Rectal smooth muscle tissue (tissue), 1 donor: ENCODE results near the gene CNPY1.

ENCODE experiments used
- H3K27ac ChIP-seq: one replicate; pipeline ENCODE4 v1.7.0; 2013; ENCODE audit warnings: low read depth, low read length, inconsistent platforms
- H3K27me3 ChIP-seq: one replicate; pipeline ENCODE4 v1.7.0; 2013; ENCODE audit warnings: low read length; ENCODE audit not compliant: control insufficient read depth, insufficient read depth
- H3K36me3 ChIP-seq: one replicate; pipeline ENCODE4 v1.7.0; 2013; ENCODE audit warnings: low read length; ENCODE audit not compliant: control insufficient read depth, insufficient read depth
- H3K4me1 ChIP-seq: one replicate; pipeline ENCODE4 v1.7.0; 2013; ENCODE audit warnings: low read length; ENCODE audit not compliant: control insufficient read depth, insufficient read depth
- H3K4me3 ChIP-seq: one replicate; pipeline ENCODE4 v1.7.0; 2013; ENCODE audit warnings: low read length
- H3K9ac ChIP-seq: one replicate; pipeline ENCODE4 v1.7.0; 2013; ENCODE audit warnings: low read length

Gene CNPY1

GRCh38 chr7:155562106-155562505 lies 15.7 kb upstream of the CNPY1 start:
- Histone ChIP-seq H3K9ac (no peak overlapping the region), H3K4me1 (no peaks in the 10 kb centered on the region), H3K4me3 (no peak overlapping the region), H3K36me3 (no peaks in the 10 kb centered on the region), H3K27ac (no peak overlapping the region), H3K27me3 (no peaks in the 10 kb centered on the region)

- Histone ChIP-seq H3K27me3 (no peaks in the 10 kb centered on the region), H3K9ac (no peak overlapping the region), H3K4me1 (no peaks in the 10 kb centered on the region), H3K4me3 (no peak overlapping the region), H3K36me3 (no peaks in the 10 kb centered on the region), H3K27ac (no peak overlapping the region)
These were observed 14.8 kb upstream of the CNPY1 start for GRCh38 chr7:155560982-155561686.

GRCh38 chr7:155560196-155560885 lies 14.0 kb upstream of the CNPY1 start:
- Histone ChIP-seq H3K36me3 (no peaks in the 10 kb centered on the region), H3K27me3 (no peaks in the 10 kb centered on the region), H3K27ac (no peak overlapping the region), H3K4me3 (no peak overlapping the region), H3K4me1 (no peaks in the 10 kb centered on the region), H3K9ac (no peak overlapping the region)

GRCh38 chr7:155559519-155560108 lies 13.3 kb upstream of the CNPY1 start:
- Histone ChIP-seq H3K4me3 (no peak overlapping the region), H3K4me1 (no peaks in the 10 kb centered on the region), H3K9ac (no peak overlapping the region), H3K27me3 (no peaks in the 10 kb centered on the region), H3K27ac (no peak overlapping the region), H3K36me3 (no peaks in the 10 kb centered on the region)

GRCh38 chr7:155558961-155559360 lies 12.6 kb upstream of the CNPY1 start:
- H3K4me3 ChIP-seq, result no peak overlapping the region
- no peak overlapping the region for H3K27ac ChIP-seq
- H3K4me1 ChIP-seq, result no peaks in the 10 kb centered on the region
- H3K36me3 ChIP-seq, result no peaks in the 10 kb centered on the region
- no peak overlapping the region for H3K9ac ChIP-seq
- H3K27me3 ChIP-seq, result no peaks in the 10 kb centered on the region

GRCh38 chr7:155558351-155558750 lies 12.0 kb upstream of the CNPY1 start:
- no peak overlapping the region for H3K27ac ChIP-seq
- H3K4me3 ChIP-seq, result no peak overlapping the region
- no peaks in the 10 kb centered on the region for H3K27me3 ChIP-seq
- H3K36me3 ChIP-seq, result no peaks in the 10 kb centered on the region
- no peak overlapping the region for H3K9ac ChIP-seq
- no peaks in the 10 kb centered on the region for H3K4me1 ChIP-seq

- Histone ChIP-seq H3K9ac (no peak overlapping the region), H3K27ac (no peak overlapping the region), H3K27me3 (no peaks in the 10 kb centered on the region)
These were observed 11.4 kb upstream of the CNPY1 start for GRCh38 chr7:155557778-155558177.

GRCh38 chr7:155556763-155557162 lies 10.4 kb upstream of the CNPY1 start:
- Histone ChIP-seq H3K9ac (no peak overlapping the region), H3K4me1 (no peaks in the 10 kb centered on the region), H3K27me3 (no peaks in the 10 kb centered on the region), H3K27ac (no peak overlapping the region), H3K36me3 (no peaks in the 10 kb centered on the region), H3K4me3 (no peak overlapping the region)

More at GRCh38 chr7:155557778-155558177, 11.4 kb upstream of the CNPY1 start:
- Histone ChIP-seq H3K36me3 (no peaks in the 10 kb centered on the region), H3K4me1 (no peaks in the 10 kb centered on the region), H3K4me3 (no peak overlapping the region)

GRCh38 chr7:155555116-155555695 lies 8.8 kb upstream of the CNPY1 start:
- Histone ChIP-seq H3K27ac (no peak overlapping the region), H3K4me3 (no peak overlapping the region), H3K9ac (no peak overlapping the region), H3K4me1 (no peaks in the 10 kb centered on the region), H3K36me3 (no peaks in the 10 kb centered on the region), H3K27me3 (no peaks in the 10 kb centered on the region)

GRCh38 chr7:155553871-155554270 lies 7.5 kb upstream of the CNPY1 start:
- no peaks in the 10 kb centered on the region for H3K36me3 ChIP-seq
- H3K4me3 ChIP-seq, result no peak overlapping the region
- no peaks in the 10 kb centered on the region for H3K27me3 ChIP-seq
- no peaks in the 10 kb centered on the region for H3K4me1 ChIP-seq
- H3K9ac ChIP-seq, result no peak overlapping the region
- no peak overlapping the region for H3K27ac ChIP-seq

- Histone ChIP-seq H3K4me3 (no peak overlapping the region), H3K27ac (no peak overlapping the region), H3K4me1 (no peaks in the 10 kb centered on the region), H3K27me3 (no peaks in the 10 kb centered on the region), H3K9ac (no peak overlapping the region), H3K36me3 (no peaks in the 10 kb centered on the region)
These were observed 5.6 kb upstream of the CNPY1 start for GRCh38 chr7:155551785-155552611.

GRCh38 chr7:155550916-155551315 lies 4.6 kb upstream of the CNPY1 start:
- Histone ChIP-seq H3K36me3 (no peaks in the 10 kb centered on the region), H3K27ac (no peak overlapping the region), H3K4me1 (no peaks in the 10 kb centered on the region), H3K27me3 (no peaks in the 10 kb centered on the region), H3K4me3 (no peak overlapping the region), H3K9ac (no peak overlapping the region)
